ENCODE results near the gene SLC17A5. TPM values are rescaled to one million over a fixed set of nuclear protein-coding genes. Genes with fewer than 3 reads are reported as not detected.
"Not testable (repeated sequence)": the region's sequence is repeated elsewhere in the genome, so short reads cannot be mapped to it uniquely, and the experiment has no call there.

Gene SLC17A5
- total RNA-seq, 1 donor from 2014 or later, result 26.5 TPM

GRCh38 chr6:73680289-73680918 lies 26.6 kb upstream of the SLC17A5 start:
- DNase-seq (no peak), ATAC-seq (no peak)
- TF ChIP-seq CTCF (IDR thresholded peaks at IDR 0.05), result no peak
- no peaks in the 10 kb centered on the region for H3K36me3 ChIP-seq
- intact Hi-C loops (cut with DNase I), result no loop called here
- no peaks in the 10 kb centered on the region for H3K9me3 ChIP-seq
- H3K4me3 ChIP-seq, result no peak overlapping the region
- H3K27me3 ChIP-seq, result no peaks in the 10 kb centered on the region
- H3K4me1 ChIP-seq, result no peaks in the 10 kb centered on the region
- no peak overlapping the region for H3K27ac ChIP-seq

- H3K27ac ChIP-seq, H3K4me3 ChIP-seq, DNase-seq, H3K36me3 ChIP-seq, ATAC-seq, H3K9me3 ChIP-seq, H3K4me1 ChIP-seq, H3K27me3 ChIP-seq: not testable (repeated sequence)
- intact Hi-C loops (cut with DNase I), result loop anchor here (10.0 kb wide), 2 partner anchors 55 to 1535 kb away; no protein-coding TSS in a partner anchor
Measured at GRCh38 chr6:73679846-73680245, 26.1 kb upstream of the SLC17A5 start.

- intact Hi-C loops (cut with DNase I), result loop anchor here (10.0 kb wide), 2 partner anchors 56 to 1536 kb away; no protein-coding TSS in a partner anchor
- no peak for DNase-seq
- H3K4me1 ChIP-seq, result no peaks in the 10 kb centered on the region
- no peak overlapping the region for H3K27ac ChIP-seq
- no peak for ATAC-seq
- H3K4me3 ChIP-seq, result no peak overlapping the region
- no peaks in the 10 kb centered on the region for H3K27me3 ChIP-seq
- H3K9me3 ChIP-seq, result no peaks in the 10 kb centered on the region
- no peaks in the 10 kb centered on the region for H3K36me3 ChIP-seq
- no peak for TF ChIP-seq CTCF (IDR thresholded peaks at IDR 0.05)
Measured at GRCh38 chr6:73679009-73679408, 25.2 kb upstream of the SLC17A5 start.

- intact Hi-C loops (cut with DNase I), result loop anchor here (10.0 kb wide), 2 partner anchors 59 to 1539 kb away; no protein-coding TSS in a partner anchor
- H3K4me1 ChIP-seq, result no peaks in the 10 kb centered on the region
- TF ChIP-seq CTCF (IDR thresholded peaks at IDR 0.05), result peak; percentile 89
- DNase-seq, result no peak
- H3K4me3 ChIP-seq, result no peak overlapping the region
- peak; percentile 98 for ATAC-seq
- no peaks in the 10 kb centered on the region for H3K9me3 ChIP-seq
- H3K36me3 ChIP-seq, result no peaks in the 10 kb centered on the region
- no peaks in the 10 kb centered on the region for H3K27me3 ChIP-seq
- no peak overlapping the region for H3K27ac ChIP-seq
Measured at GRCh38 chr6:73675466-73676098, 21.8 kb upstream of the SLC17A5 start.

GRCh38 chr6:73671911-73672685 lies 18.3 kb upstream of the SLC17A5 start:
- no peaks in the 10 kb centered on the region for H3K36me3 ChIP-seq
- peak; percentile 76 for ATAC-seq
- no peak for DNase-seq

More at GRCh38 chr6:73671911-73672685, 18.3 kb upstream of the SLC17A5 start:
- H3K4me3 ChIP-seq, result no peak overlapping the region
- intact Hi-C loops (cut with DNase I), result loop anchor here (10.0 kb wide), 2 partner anchors 63 to 1543 kb away; no protein-coding TSS in a partner anchor
- H3K9me3 ChIP-seq, result no peaks in the 10 kb centered on the region
- TF ChIP-seq CTCF (IDR thresholded peaks at IDR 0.05), result no peak
- no peaks in the 10 kb centered on the region for H3K27me3 ChIP-seq
- H3K4me1 ChIP-seq, result no peaks in the 10 kb centered on the region
- H3K27ac ChIP-seq, result no peak overlapping the region
